Activated B cell treated with CpG ODN at 0.5 μM for 24 hours (primary cell): Measurements from ENCODE around the gene SLCO2A1. TPM values are rescaled to one million over a fixed set of nuclear protein-coding genes. Genes with fewer than 3 reads are reported as not detected.

Experiments used
- ATAC-seq: fragments of 200-7000 bp; cut with Tn5 transposase; one replicate; pipeline ENCODE4 v1.10.0; 2021; ENCODE audit warnings: low read depth, mild to moderate bottlenecking, moderate library complexity
- CTCF ChIA-PET: fragments of 350-600 bp; sonication (Branson Sonifier 250); formaldehyde crosslinking; loops from one replicate; lab custom pipeline; 2021; ENCODE audit warnings: antibody characterized with exemption; lab: Charles Lee
- POLR2A ChIA-PET: fragments of 350-600 bp; sonication (Branson Sonifier 250); formaldehyde crosslinking; loops from one replicate; lab custom pipeline; 2021; ENCODE audit warnings: antibody characterized with exemption; lab: Charles Lee
- DNase-seq: peaks from one replicate; pipeline ENCODE4 v3.0.0; 2022
- H3K27ac Mint-ChIP-seq: one replicate; pipeline ENCODE4 v1.8.0; 2020; ENCODE audit warnings: mixed read lengths
- H3K27me3 Mint-ChIP-seq: one replicate; pipeline ENCODE4 v1.8.0; 2021; ENCODE audit warnings: mixed read lengths
- H3K36me3 Mint-ChIP-seq: one replicate; pipeline ENCODE4 v1.8.0; 2021; ENCODE audit warnings: low read depth, mixed read lengths
- H3K4me1 Mint-ChIP-seq: one replicate; pipeline ENCODE4 v1.8.0; 2021; ENCODE audit warnings: mixed read lengths
- H3K4me3 Mint-ChIP-seq: one replicate; pipeline ENCODE4 v1.8.0; 2020; ENCODE audit warnings: mild to moderate bottlenecking, mixed read lengths
- H3K9me3 Mint-ChIP-seq: one replicate; pipeline ENCODE4 v1.8.0; 2020; ENCODE audit warnings: mixed read lengths
- CTCF ChIP-seq: fragments of 200-600 bp; IDR thresholded peaks from one replicate; pipeline ENCODE4 v1.8.0; 2022; ENCODE audit warnings: antibody characterized with exemption, mild to moderate bottlenecking
- intact Hi-C: fragments of 100-400 bp; cut with micrococcal nuclease; formaldehyde crosslinking; loops from one replicate; pipeline ENCODE4 v1.15.1; 2024
- total RNA-seq: library from RNA; stranded (reverse); gene quantifications from 2 replicates; pipeline ENCODE4 v1.2.3, GENCODE V29; 2022

The SLCO2A1 gene
- total RNA-seq, 1 donor from 2014 or later, result not detected

DNA sequence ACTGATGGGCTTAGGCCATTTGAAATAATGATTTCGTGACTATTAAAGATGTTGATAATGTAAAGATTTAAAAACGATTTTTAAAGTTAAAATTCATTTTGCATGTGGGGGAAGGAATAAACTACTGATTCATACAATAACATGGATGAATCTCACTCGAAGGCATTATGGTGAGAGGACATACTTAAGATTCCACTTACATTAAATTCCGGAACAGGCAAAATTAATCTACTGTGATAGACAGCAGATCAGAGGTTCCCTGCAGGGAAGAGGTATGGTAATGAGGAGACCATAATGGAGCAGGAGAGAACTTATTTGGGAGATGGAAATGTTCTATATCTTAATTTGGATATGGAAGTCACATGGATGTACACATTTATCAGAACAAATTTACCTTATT, 105.7 kb downstream of the SLCO2A1 start:
- DNase-seq (no peak), ATAC-seq (no peak)
- H3K27ac Mint-ChIP-seq, result no peak overlapping the region
- ChIA-PET CTCF (no interaction called here), POLR2A (no interaction called here)
- no peaks in the 10 kb centered on the region for H3K36me3 Mint-ChIP-seq
- no peaks in the 10 kb centered on the region for H3K9me3 Mint-ChIP-seq
- TF ChIP-seq CTCF, result no peak
- H3K27me3 Mint-ChIP-seq, result peaks cover 23% of the 10 kb centered on the region
- intact Hi-C loops, result no loop called here
- H3K4me1 Mint-ChIP-seq, result peaks cover 9% of the 10 kb centered on the region
- no peak overlapping the region for H3K4me3 Mint-ChIP-seq

GRCh38 chr3:133921592-133921991, 108.1 kb downstream of the SLCO2A1 start:
- ChIA-PET CTCF (no interaction called here), POLR2A (no interaction called here)
- TF ChIP-seq CTCF, result no peak
- DNase-seq, result no peak
- Mint-ChIP-seq H3K4me1 (no peaks in the 10 kb centered on the region), H3K27ac (no peak overlapping the region), H3K36me3 (no peaks in the 10 kb centered on the region), H3K4me3 (no peak overlapping the region), H3K27me3 (peaks cover 25% of the 10 kb centered on the region), H3K9me3 (peaks cover 6% of the 10 kb centered on the region)
- intact Hi-C loops, result no loop called here
- ATAC-seq, result no peak

- no peak for TF ChIP-seq CTCF
- ChIA-PET POLR2A (no interaction called here), CTCF (no interaction called here)
- Mint-ChIP-seq H3K4me1 (no peaks in the 10 kb centered on the region), H3K27me3 (peaks cover 30% of the 10 kb centered on the region), H3K9me3 (peaks cover 6% of the 10 kb centered on the region), H3K27ac (no peak overlapping the region), H3K36me3 (no peaks in the 10 kb centered on the region), H3K4me3 (no peak overlapping the region)
- DNase-seq, result no peak
- intact Hi-C loops, result no loop called here
- ATAC-seq, result no peak
These were observed 112.6 kb downstream of the SLCO2A1 start for GRCh38 chr3:133917144-133917543.

DNA sequence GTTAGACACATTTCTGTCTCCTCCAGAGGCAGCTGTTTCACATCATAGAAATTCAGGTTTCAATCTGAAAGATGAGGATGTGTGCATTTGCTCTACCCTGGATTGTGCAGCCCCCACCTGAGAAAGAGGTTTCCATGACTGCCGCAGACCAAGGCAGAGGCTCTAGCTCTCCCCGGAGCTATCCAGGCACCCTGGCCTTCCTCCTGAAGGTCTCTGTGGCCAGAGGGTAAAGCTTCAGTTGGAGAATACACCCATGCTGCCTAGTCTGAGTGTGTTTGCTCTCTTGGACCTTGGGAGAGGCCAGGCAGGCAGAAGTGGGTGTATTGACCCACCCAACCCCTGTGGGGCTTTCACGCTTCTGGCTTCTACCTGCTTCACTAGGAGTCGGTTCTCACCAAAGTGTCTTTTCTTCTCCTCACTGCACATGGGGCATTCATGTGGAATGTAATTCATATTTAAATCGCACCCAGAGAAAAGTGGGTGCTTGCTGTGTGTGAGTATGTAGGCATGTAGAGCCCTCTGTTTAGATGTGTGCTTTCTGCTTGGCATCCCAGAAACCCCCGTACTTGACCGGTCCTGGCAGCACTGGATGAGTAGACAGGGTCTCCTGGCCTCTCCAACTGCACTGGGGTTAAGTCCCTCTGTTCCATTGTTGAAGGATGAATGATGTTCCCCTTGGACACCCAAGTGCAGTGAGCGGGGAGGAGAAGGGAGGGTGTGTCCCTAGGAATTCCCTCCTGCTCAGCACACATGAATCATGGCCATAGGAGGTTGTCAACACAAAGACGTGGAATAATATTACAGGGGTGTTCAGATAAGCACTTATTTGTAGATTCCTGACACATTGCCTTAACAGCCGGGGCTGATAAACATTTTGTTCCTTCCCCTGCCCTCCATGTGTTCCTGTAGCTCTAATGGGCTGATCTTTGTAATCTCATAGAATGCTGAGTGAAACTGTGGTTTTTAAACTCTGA, 113.8 kb downstream of the SLCO2A1 start:
- CTCF ChIA-PET, result no interaction called here
- DNase-seq, result no peak
- H3K36me3 Mint-ChIP-seq, result no peaks in the 10 kb centered on the region
- no peak overlapping the region for H3K27ac Mint-ChIP-seq
- H3K9me3 Mint-ChIP-seq, result peaks cover 6% of the 10 kb centered on the region
- ATAC-seq, result no peak
- H3K27me3 Mint-ChIP-seq, result peaks cover 30% of the 10 kb centered on the region
- intact Hi-C loops, result no loop called here
- H3K4me1 Mint-ChIP-seq, result no peaks in the 10 kb centered on the region
- POLR2A ChIA-PET, result no interaction called here
- no peak overlapping the region for H3K4me3 Mint-ChIP-seq
- TF ChIP-seq CTCF, result no peak

DNA sequence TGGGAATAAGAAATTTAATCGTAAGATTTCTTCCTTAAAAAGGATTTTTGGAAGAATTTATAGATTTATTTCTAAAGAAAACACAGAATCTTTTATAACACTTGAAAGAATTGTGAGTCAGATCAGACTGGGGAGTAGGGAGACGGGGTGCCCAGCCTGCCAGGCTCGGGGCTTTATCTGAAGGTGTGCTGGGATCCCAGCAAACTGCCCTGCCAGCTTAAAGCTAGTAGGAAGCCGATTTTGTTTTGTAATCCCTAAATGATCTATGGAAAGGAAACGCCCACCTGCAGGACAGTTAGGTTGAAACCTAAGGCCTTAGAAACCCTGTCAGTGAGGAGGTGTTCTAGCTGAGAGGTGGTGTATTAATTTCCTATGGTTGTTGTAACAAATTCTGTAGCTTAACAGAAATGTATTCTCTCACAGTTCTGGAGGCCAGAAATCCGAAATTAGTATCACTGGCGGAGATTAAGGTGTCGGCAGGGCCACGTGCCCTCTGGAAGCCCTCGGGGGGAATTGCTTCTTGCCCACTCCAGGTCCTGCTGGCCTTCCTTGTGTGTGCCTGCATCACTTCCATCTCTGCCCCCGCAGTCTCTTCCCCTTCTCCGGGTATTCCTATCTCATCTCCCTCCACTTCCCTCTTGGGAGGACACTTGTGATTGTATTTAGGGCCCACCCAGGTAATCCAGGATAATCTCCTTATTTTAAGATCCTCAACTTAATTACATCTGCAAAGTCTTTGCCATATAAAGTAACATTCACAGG, 114.7 kb downstream of the SLCO2A1 start:
- POLR2A ChIA-PET, result no interaction called here

More for the DNA sequence above, 114.7 kb downstream of the SLCO2A1 start:
- H3K36me3 Mint-ChIP-seq, result no peaks in the 10 kb centered on the region
- H3K4me3 Mint-ChIP-seq, result no peak overlapping the region
- DNase-seq (no peak), ATAC-seq (no peak)
- peaks cover 6% of the 10 kb centered on the region for H3K9me3 Mint-ChIP-seq
- no peak overlapping the region for H3K27ac Mint-ChIP-seq
- peaks cover 35% of the 10 kb centered on the region for H3K27me3 Mint-ChIP-seq
- intact Hi-C loops, result no loop called here
- CTCF ChIA-PET, result no interaction called here
- H3K4me1 Mint-ChIP-seq, result no peaks in the 10 kb centered on the region
- TF ChIP-seq CTCF, result no peak
